HG03175 (cell line): ENCODE results near the gene N4BP2L2.
A peak's percentile ranks its signal among the peaks of the same experiment; 100 is the strongest.
"Not testable (repeated sequence)": the region's sequence is repeated elsewhere in the genome, so short reads cannot be mapped to it uniquely, and the experiment has no call there.

ENCODE experiments used
- ATAC-seq: cut with Tn5 transposase; IDR thresholded peaks from one replicate; pipeline ENCODE4 v1.9.1; 2021; ENCODE audit warnings: mild to moderate bottlenecking, moderate library complexity; ENCODE audit not compliant: unreplicated experiment

The N4BP2L2 gene

GRCh38 chr13:32538621-32539246 is at the start of gene N4BP2L2:
Gene N4BP2L2 (minus strand): TSS chr13:32538795. CDS start chr13:32537027, 1,768 bp downstream.
- ATAC-seq, result peak; percentile 97

- ATAC-seq, result no peak
Observed at GRCh38 chr13:32587811-32588170, 49.2 kb upstream of the N4BP2L2 start.

DNA sequence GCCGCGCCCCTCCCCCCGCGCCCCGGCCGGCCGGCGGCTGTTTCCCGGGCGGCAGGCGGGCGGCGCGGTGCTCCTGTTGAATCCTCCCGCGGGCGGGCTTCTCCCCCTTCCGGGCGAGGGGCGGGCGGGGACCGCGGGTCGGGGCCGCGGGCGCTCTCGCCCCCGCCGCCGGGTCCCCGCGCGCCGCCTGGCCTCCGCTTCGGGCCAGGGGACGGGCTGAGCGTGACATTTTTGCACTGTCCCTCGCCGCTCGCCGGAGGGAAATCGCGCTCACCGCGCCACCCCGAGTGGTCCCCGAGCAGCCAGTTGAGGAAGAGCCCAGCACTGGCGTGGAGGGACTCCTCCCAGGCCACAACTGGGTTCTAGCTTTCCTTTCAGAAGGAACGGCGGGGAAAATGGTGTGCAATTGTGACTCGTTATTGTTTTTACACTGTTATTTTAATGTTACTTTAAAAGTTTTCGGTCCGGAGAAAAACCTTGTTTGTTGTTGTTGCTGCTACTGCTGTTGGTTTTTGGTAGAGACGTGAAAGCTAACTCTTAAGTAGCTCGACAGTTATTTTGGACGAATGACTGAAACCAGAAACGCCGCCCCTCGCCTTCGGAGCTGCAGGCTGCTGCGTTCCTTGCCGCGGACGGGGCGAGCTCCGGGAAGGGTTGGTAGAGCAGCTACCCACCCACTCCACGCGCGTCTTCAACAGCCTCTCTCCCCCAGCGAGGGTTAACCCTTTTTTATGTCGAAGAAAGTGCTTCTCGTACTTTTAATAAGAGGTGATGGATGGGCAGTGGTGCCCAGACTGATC is 48.6 kb upstream of the N4BP2L2 start:
- ATAC-seq, result peak; percentile 47

DNA sequence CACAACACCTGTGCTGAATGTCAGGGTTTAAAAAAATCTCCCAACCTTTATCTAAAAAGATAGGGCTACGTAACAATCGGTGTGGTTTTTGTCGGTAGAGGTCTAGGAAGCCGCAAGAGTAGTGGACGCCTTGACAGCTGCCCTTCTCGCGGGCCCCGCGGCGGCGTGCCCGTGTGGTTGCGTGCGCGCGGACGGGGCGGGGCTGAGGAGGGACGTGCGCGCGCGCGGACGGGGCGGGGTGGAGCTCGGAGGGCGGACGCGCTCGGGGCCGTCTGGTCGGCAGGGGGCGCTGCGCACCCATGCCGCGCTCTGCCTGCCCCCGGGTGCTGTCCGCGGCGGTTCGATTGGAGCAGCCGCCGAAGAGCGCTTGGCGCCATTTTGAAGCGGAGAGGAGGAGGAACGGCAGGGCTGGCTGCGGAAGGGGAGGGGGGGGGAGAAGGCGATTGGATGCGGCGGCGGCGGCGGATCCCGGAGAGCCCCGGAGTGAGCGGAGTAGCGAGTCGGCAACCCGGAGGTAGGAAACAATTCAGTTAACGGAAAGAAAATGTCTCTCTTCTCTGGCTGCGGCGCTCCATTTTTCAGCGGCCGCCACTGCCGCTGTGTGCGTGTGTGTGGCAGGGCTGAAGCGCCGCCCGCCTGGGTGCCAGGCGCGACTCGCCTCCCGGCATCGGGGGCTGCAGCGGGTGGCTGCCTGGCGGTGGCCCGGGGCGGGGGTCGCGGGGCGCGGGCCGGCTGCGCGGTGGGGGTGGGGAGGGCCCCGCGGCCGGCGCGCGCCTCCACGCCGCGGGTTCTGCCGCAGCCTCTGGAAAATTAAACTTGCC is 47.7 kb upstream of the N4BP2L2 start, which contains the start of gene PDS5B:
Gene PDS5B, plus strand, starts transcription at position 373 of the 821 bp plus-strand sequence. CDS start 62,321 bp downstream, outside the sequence.
- ATAC-seq, result peak; percentile 83

DNA sequence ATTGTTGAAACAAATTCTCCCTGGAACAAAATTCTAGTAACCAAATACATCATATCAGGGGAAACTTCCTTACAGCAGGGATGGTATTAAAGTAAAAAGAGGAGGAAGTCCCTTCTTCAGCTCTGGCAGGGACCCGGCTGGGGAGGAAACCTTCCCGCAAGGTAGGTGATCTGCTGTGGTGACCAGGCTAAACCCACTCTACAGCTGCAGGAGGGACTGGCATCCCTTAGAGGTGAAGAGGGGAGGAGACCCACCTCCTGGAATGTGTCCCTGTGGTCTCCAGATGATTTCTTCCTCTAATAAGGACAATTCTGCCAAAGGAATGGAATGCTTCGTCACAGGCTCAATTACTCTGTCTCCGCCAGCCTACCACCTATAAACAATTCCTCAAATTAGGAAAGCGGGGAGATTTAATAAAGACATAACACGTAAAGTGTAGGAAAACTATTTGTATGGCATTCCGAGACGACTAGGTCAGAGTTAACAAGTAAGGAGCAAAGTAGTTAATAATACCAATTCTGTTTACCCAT is 47.0 kb upstream of the N4BP2L2 start:
- ATAC-seq, result no peak

DNA sequence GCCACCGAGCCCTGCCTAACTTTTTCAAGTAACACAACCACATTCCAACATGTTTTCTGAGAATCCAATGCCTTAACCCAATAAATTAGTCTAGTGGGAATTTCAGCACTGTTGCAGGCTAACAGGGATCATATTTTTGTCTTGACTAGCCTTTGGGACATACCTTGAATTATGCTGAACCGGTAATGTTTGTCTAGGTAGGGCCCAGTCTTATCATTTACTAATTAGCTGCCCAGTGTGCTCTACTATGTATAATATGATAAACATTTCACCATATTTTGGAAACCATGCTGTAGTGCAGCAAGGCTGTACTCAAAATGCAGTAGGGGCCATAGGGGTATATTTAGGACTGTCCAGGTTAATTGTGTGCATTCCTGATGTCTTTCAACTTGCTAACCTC is 44.4 kb upstream of the N4BP2L2 start:
- ATAC-seq, result no peak

- ATAC-seq, result no peak
Observed at GRCh38 chr13:32582281-32582680, 43.7 kb upstream of the N4BP2L2 start.

- ATAC-seq, result no peak
Observed at GRCh38 chr13:32581177-32581786, 42.7 kb upstream of the N4BP2L2 start.

GRCh38 chr13:32577032-32577431 is 38.4 kb upstream of the N4BP2L2 start:
- no peak for ATAC-seq

DNA sequence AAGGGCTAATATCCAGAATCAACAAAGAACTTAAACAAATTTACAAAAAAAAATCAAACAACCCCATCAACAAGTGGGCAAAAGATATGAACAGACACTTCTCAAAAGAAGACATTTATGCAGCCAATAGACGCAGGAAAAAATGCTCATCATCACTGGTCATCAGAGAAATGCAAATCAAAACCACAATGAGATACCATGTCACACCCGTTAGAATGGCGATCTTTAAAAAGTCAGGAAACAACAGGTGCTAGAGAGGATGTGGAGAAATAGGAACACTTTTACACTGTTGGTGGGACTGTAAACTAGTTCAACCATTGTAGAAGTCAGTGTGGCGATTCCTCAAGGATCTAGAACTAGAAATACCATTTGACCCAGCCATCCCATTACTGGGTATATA is 37.1 kb upstream of the N4BP2L2 start:
- not testable (repeated sequence) for ATAC-seq

- ATAC-seq, result not testable (repeated sequence)
Observed at GRCh38 chr13:32560842-32561241, 22.2 kb upstream of the N4BP2L2 start.

DNA sequence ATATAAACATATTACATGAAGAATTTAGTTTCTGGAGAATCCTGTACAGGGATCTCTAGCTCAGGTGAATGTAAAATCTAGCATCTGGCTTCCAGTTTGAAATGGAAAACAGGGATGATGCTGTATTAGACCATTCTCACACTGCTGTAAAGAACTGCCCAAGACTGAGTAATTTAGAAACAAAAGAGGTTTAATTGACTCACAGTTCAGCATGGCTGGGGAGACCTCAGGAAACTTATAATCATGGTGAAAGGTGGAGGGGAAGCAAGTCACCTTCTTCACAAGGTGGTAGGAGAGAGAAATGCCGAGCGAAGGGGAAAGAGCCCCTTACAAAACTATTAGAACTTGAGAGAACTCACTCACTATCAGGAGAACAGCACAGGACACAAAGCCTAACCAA is 17.0 kb upstream of the N4BP2L2 start:
- no peak for ATAC-seq

DNA sequence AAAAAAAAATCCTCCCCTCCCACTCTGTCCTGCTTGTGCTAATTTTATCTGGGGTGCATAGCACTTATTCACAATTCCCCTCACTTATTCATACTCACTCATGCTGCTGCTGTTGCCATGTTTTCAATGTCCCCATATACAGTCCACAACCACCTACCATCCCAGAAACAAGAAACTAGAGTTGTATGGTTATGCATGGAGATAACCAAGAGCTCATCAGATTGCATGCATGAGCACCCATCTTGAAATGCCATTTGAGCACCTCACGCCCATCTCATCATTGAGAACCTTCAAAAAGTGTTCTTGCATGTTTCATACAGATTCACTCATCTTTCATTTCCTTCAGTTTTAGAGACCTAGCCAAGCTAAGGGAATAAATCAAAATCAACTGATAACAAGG is 15.1 kb upstream of the N4BP2L2 start:
- ATAC-seq, result no peak

DNA sequence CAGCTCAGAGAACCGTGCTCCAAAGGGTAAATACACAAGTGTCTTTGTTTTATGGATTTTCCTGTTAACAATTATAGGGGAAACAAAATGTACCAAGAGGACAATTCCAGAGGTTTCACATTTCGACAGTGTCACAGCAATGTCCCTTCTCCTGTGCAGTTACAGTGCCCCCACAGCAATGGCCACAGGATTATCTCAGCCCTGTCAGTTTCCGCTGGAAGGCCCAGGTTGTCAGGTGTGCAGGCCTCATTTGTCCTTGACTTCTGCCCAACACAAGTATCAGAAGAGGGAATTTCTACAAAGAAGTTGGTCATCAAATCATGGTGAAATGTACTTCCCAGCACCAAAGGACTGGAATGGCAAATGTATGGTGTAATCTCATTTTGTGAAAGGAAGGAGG is 11.2 kb upstream of the N4BP2L2 start:
- no peak for ATAC-seq

- no peak for ATAC-seq
Observed at GRCh38 chr13:32548837-32549236, 10.2 kb upstream of the N4BP2L2 start.

GRCh38 chr13:32545083-32545482 is 6.5 kb upstream of the N4BP2L2 start:
- peak; percentile 66 for ATAC-seq

DNA sequence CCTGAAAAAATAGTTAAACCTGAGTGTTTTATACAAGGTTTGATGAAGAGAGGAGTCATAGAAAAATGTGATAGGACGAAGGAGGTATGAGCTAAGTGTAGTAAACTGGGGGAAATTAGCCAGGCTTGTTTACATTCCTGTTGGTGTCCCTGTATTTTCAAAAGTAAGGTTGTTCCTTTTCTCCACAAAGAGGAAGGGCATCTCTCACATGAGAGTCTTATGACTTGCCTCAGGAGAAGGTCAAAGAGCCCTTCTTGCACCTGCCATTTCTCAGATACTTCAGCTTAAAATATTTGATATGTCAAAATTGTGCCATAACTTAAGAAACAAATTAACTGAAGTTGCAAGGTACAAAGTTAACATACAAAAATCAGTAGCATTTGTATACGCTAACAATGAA is 3.6 kb upstream of the N4BP2L2 start:
- no peak for ATAC-seq

DNA sequence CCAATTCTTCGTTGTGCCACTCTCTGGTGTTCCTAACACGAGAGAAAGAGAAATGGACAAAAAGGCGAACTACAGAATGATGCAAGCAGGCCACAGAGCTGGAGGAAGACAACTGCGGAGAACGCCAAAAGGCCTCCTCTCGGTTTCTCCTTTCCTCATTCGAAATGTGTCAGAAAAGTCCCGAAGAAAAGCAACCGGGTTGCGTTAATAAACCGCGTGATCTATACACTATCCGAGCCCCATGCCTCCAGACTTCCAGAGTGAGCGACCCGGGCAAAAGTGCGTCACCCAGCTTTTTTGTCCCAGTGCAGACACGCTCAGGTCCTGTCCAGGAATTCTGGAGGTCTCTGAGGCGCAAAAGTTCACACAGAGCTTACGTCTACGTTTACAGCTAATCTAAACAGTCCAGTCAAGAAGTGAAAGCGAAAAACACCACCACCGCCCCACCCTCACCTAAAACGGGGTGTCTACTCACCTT is 413 bp downstream of the N4BP2L2 start:
- peak; percentile 87 for ATAC-seq

GRCh38 chr13:32537580-32538142 is 934 bp downstream of the N4BP2L2 start:
- ATAC-seq, result no peak

- ATAC-seq, result no peak
Observed at GRCh38 chr13:32535748-32536147, 2.8 kb downstream of the N4BP2L2 start.
